Activated gamma-delta T cell (primary cell): ENCODE data around the gene MYOZ3.

Experiments
- DNase-seq: peaks from one replicate; lab custom pipeline; 2025; lab: John Stamatoyannopoulos, UW

The MYOZ3 gene

DNA sequence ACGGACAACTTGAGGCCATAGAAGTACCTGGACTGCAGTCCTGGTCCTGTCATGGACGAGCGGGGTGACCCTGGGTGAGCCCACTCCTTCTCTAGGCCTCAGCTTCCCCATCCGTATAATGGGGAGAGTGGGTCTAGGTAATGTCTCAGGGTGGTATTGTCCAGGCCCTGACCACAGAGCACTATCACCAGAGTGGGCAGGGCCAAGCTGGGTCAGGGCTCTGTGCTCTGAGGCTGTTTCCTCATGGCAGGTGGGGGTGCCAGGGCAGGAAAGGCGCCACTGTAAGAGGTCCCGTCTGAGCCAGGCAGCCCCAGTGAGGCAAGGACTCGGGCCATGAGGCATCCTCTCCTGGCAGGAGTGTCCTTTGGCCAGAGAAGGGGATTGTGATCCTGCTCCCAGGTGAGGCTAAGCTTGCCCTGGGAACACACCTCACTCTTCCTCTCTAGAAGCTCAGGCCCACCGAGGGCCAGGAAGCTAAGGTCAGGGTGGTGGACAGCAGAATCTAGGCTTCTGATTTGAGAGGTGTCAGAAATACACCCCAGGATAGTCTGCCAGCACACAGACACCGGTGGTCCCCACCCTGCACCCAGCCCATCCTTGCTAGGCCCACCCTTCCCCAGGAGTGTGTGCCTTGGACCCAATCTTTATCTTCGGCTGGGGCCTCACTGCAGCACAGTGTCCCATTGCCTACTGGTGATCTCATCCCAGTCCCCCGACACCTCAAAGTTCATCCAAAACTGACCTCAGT, 1.5 kb upstream of the MYOZ3 start:
- no peak for DNase-seq

DNA sequence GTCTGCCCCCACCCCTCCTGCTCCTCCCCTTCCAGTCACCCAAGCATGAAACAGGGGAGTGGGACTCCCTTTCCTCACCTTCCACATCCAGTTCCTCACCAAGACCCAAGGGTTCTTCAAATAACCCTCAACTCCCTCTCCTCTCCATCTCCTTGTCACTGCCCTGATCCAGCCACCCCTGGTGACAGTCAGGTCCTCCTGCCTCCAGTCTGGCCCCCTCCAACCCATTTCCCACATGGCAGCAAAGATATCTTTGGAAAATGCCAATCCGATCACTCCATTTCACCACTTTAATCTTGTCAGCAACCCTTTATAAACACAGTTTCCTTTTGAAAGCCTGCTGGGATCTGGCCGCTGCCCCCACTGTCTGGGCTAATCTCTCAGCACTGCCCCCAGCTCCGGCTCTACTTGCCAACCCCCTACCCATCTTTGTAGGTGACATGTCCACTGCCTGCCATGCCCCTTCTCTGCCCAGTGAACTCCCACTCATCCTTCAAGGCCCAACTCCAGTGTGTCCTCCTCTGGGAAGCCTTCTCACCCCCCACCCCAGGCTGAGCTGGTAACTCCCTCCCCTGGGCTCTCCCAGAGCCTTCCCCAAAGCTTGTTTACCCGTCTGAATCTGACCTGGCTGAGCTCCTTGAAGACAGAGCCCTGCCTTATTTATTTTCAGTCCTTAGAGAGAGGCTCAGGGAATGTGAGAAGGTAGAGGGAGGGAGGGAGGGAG, 781 bp upstream of the MYOZ3 start:
- DNase-seq = no peak

DNA sequence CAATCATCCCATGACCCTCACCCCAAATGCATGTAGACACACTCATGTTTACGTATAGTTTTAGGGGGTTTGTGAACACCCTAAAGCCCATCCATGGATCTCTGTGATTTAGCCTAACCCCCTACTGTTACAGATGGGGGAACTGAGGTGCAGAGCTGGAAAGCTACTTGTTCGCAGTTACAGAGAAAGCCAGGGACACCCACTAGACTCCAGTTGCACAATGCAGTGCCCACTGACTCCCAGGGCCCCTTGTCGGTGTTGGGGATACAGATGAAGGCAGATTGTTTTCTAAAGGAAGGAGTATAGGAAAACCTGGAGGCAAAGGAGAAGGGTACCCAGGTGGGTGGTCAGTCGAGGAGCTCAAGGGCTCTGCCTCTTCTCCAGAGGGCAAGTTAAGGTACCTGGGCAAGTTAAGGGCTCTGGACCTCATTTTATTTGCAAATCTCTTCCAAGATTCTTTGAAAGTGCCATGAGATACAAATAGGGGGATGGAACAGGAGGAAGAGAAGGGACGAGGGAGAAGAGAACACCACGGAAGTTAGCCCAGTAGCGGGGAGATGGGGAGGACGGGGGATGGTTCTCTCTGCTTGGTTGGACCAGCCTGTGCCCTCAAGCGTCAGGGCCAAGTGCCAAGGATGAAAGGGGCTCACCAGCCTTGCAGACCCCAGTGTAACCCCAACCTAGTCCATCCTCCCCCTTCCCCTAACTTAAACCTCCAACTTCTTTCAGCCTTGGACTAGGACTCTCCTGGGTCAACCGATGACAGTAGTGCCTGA, 958 bp downstream of the MYOZ3 start:
- DNase-seq = no peak

DNA sequence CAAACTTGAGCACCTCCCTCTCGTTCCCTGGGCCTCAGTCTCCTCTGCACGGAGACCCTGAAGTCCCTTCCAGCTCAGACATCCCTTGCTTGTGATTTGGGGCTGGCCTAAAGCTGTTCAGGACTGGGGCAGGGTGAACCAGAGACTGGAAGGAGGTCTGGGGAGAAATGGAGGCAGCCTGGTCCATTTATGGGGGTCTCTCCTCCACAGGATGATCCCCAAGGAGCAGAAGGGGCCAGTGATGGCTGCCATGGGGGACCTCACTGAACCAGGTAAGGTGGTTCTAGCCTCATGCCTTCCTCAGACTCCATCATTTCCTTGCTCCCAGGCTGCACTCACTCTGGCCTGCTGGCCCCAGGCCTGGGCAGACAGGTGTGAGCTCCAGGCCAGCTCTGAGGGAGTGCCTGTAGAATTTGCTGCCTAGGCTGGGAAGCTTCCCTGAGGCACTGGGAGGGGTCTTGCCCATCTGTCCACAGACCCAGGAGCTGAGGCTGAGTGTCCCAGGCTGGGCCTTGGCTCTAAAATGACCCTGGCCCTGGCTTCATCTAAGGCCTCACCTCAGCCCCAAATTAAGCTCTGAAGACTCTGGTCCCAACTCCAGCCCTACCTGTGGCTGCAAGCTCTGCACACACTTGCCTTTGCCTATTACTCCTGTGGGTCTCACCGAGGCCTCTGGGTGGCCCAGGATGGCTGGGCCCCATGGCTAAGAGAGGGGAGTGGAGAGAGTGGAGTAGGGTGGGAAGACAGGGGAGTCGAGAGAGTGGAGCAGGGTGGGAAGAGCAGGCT, 1.9 kb downstream of the MYOZ3 start:
- DNase-seq = no peak

DNA sequence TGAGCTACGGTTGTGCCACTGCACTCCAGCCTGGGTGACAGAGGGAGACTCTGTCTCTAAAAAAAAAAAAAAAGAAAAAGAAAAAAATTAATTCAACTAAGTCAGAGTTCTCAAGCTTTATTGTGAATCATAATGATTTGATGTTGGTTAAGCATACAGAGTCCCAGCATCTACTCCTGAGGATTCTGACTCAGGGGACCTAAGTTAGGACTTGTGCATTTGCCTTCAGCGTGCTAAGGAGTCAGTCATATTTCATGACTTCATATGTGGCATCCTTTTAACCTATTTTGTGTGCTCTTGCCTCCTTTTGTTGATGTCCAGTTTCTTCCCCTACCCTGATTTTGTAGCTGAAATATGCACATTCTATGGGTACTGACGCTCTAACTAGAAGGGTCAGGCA, 2.9 kb downstream of the MYOZ3 start:
- no peak for DNase-seq

DNA sequence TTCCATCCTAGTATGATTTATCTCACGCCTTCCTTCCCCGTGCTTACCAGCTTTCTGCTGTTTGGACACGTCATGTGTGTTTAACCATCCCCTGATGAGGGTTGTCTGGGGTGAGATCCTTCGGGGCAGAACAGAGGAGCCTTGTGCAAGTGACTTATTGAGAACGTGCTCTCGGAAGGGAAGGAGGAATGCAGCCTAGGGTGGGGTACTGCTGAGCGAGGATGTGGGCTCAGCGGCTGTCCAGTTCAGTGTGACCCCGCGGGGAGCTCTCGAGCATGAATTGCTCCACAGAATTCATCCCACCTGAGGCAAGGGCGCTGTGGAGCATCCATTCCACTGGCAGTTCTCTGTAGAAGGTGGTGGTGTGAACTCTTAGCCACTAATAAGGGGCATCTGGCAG, 4.0 kb downstream of the MYOZ3 start:
- DNase-seq = no peak

DNA sequence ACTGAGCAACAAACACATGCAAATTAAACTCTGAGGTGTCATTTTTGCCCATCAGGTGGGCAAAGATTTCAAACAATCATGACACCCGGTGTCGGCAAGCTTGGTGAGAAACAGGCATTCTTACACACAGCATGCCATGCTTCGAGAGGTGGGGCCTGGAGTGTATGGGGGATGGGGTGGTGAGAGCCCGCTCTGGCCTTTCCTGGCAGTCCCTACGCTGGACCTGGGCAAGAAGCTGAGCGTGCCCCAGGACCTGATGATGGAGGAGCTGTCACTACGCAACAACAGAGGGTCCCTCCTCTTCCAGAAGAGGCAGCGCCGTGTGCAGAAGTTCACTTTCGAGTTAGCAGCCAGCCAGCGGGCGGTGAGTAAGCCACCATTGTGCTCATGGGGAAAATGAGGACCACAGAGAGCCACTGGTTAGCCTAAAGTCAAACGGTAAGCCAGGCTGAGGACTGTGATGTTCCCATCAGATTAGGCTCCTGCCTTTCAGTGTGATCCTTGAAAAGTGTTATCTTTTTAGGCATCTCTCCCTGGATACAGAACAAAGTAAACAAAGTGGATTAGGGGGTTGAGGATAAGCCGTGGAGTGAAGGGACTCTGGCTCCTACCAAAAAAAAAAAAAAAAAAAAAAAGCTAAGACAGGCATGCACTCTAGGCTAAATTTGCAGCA, 9.4 kb downstream of the MYOZ3 start:
- DNase-seq = no peak

DNA sequence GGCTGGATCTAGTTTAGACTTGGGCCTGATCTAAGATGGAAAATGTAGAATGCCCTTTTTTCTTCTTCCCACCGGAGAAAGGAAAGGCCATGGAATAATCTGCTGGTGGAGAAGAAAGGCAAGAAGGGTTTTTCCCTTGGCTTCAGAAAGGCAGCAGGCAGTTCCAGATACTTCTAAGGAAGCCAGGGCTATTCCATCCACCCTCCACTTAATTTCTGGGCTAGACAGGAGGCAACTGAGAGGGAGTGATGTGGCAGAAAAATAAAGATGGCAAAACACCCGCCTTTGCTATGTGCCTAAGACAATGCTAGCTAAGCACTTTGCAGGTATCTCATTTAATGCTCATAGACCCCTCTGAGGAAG, 9.9 kb downstream of the MYOZ3 start:
- DNase-seq = no peak

DNA sequence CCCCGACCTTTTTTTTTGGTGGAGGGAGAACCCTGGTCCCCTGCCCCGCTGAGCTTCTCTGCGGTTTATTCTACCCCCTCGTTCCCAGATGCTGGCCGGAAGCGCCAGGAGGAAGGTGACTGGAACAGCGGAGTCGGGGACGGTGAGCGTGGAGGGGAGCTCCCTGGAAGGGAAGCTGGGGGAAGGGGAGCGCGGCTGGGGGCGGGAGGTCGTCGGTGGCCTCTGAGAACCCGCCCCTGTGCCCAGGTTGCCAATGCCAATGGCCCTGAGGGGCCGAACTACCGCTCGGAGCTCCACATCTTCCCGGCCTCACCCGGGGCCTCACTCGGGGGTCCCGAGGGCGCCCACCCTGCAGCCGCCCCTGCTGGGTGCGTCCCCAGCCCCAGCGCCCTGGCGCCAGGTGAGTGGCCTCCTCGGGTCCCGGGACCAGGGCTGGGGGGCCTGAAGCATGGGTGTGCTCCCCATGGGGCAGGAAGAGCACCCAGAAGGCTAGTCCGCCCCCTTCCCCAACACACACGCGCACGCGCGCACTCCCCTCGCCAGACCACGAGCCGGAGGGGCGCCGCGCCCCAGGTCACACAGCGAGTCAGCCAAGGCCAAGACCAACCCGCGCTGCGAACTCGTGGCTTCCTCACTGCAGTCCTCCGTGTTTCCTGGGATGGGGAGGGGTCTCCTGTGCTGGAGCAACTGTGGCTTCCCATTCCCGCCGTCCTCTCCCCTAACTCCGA, 10.6 kb downstream of the MYOZ3 start:
- DNase-seq = no peak

DNA sequence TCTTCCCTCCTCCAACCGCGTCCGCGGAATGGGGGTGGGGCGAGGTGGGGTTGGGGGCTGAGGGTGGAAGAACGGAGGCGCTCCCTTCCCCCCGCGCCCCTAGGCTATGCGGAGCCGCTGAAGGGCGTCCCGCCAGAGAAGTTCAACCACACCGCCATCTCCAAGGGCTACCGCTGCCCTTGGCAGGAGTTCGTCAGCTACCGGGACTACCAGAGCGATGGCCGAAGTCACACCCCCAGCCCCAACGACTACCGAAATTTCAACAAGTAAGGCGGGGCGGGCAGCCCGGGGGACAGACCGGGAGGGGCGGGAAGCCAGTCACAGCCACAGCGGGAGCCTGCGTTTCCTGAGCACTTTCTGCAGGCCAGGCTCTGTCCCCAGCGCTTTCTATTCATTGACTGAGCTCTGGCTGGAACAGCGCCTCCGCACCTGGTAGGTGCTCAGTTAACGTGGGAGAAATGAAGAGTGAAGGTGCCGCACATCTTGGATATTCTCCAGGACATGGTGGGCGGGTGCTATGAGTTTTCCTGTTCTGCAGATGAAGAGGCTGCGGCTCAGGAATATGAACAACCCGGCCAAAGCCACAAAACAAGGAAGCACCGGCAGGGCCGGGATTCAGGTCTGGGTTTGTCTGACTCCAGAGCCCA, 11.3 kb downstream of the MYOZ3 start:
- DNase-seq = no peak

DNA sequence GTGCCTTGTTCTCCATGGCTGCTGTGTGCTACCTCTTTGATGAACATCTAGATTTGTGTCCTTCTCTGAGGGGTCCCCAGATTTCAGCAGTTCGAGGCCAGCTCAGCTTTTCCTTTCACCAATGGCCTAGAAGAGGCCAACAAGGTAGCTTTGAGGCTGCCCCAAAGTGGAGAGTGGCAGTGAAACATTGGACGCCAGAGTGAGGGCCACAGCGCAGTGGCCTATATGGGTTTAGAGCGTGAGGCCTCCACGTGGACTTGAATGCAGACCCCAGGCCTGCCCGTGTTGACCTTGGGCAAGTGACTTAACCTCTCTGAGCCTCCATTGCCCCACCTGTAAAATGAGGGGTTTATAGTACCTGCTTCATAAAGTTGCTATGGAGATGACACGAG, 11.8 kb downstream of the MYOZ3 start:
- DNase-seq = no peak

DNA sequence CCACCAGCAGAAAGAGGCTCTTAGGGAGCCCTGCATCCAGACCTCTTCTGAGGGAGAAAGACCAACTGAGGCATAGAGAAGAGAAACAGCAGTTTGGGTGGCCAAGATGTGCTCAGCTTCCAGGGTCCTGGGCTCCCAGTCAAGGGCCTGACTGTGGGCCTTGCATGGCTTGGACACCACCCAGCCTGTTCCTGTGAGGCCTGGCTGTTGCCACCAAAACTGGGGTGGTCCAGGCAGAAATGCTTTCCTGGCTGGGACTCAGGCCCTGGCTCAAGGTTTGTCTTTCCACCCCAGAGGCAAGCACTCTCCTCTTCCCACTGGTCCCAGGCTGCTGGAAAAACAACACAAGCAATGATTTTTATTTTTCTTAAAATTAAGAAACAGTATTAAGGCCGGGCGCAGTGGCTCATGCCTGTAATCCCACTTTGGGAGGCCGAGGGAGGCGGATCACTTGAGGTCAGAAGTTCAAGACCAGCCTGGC, 13.3 kb downstream of the MYOZ3 start:
- DNase-seq = no peak

DNA sequence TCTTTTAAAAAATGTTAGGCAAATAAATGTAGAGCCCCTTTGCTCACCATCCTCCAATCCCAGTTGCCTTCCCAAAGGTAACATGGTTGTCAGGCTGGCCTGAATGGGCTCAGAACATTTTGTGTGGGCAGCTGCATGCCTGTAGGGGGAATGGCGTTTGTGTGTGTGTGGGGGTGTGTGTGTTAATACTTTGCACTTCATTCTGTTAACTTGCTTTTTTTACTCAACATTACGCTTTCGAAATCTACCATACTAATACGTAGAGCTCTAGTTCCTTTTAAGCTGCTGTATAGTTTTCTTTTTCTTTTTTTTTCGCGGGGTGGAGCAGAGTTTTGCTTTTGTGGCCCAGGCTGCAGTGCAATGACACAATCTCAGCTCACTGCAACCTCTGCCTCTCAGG, 14.0 kb downstream of the MYOZ3 start:
- no peak for DNase-seq

DNA sequence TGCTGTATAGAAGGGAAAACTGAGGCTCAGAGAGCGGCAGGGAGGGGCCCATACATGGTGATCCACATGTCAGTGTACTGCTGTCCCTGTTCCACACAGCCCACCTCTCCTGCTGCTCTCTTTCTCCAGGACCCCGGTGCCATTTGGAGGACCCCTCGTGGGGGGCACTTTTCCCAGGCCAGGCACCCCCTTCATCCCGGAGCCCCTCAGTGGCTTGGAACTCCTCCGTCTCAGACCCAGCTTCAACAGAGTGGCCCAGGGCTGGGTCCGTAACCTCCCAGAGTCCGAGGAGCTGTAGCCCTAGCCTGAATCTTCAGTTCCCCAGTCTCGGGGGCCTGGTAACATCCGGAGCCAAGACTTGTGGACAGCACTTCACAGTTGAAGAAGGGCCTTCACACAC, 15.5 kb downstream of the MYOZ3 start:
- DNase-seq = no peak

DNA sequence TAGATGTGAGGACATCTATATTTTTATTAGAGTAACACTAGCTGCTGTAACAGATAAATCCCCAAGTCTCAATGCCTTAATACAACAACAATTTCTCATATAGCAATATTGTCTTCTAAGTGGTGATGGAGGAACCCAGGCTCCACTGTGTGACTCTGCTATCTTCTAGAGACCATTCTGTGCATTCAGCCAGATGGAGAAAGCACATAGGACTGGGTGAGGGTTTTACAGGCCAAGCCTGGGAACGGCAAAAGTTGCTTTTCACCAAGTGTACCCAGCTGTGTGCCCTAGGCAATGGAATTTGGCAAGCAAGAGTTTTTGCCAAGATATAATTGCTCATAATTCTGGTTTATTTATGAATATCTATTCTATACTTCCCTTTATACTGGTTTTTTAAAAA, 28.1 kb downstream of the MYOZ3 start:
- no peak for DNase-seq

DNA sequence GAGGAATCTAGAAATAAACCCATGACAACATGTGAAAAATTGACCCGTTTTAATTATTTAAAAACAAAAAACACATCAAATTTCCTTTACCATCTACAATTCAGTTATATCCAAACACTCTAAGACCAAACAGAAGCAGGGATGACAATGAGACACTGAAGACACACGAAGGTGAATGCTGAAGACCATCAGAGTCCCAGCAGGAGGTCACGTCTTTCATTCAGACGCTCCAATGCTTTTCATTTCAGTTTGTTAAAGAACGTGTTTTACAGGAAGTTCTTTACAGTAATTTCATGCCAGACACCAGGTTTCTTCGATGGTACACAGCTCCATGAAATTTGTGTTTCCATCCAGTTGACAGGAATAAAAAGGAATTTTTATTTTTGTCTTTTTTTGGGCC, 29.7 kb downstream of the MYOZ3 start:
- DNase-seq = no peak

DNA sequence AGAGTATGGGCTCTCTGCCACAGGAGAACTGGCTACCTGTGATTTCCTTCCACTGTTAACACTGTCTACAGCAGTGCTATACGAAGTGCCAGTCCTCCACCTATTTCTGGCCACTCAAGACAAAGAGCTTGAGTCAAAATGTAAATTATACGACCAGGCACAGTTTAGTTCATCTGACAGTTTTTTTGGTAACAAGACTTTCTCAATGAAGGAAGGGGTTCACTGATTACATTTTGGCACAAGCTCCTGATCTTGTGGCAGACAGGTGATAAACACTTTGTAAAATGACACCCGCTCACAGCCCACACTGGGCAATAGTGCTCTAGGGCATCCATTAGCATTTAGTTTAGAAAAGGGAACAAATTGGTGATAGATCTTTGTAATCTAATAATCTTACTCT, 31.2 kb downstream of the MYOZ3 start:
- no peak for DNase-seq

DNA sequence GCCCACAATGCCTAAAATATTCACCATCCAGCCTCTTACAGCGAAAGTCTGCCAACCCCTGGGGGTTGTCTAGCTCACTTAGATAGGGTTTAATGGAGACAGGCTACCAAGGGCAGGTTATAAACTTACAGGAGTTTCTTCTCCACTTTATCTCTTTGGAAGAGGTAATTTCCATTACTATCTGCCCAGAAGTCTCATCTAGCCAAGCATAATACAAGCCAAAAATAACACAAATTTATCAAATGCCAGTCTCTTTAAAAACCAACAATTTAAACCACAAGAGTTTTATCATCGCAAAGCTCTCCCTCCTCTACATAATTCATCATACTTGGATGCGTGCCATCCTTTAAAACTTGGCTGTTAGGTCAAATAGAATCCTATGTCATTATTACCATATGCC, 33.6 kb downstream of the MYOZ3 start:
- DNase-seq = no peak

DNA sequence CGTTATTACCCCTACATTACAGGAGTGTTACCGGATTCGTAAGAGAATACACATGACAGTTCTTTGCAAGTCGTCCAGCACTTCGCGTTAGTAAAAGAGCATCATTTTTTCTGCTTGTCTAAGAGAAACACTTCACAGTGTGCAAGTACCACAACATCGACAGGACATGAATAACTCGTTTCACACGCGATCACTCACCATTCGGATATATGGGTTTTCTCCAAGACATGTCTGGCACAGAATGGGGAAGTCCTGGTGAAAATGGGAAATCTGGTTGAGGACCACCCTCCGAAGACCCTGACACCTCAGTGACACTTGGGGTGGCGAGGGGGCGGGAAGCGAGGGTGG, 39.2 kb downstream of the MYOZ3 start:
- no peak for DNase-seq

DNA sequence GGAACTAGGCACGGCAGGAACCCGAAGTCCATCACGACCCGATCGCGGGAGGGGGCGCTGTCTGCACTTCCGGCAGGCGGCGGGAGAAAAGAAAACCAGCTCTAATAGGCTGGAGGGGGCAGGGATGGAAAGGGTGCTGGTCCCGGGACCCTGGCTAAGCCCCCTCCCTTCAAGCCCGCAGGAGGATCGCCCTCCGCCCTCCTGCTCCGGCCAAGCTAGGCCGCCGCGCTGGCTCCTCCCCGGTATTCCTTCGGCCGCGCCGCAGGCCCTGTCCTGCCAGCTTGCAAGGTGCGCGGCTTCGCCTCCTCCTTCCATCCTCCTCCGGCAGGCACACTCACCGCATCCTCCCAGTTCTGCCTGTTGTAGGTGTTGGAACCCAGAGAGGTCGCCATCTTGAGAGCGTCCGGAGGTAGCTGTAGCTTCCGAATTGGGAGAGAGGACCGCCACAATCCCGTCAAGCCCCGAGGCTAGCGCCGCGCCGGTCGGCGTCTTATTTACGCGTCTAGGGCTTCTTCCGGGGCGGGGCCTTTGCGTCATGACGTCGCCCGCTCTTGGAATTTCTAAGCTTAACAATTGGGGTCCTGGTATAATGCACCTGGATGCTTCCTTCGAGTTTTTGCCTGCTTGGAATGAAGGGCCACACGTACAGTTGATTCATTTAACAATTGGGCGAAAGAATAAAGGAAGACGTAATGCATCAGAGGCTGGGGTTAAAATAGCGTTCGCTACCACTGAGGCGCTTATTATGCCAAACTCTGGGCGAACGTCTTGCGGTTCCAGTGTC, 39.7 kb downstream of the MYOZ3 start, which contains the start of gene RBM22:
RBM22 (minus strand) TSS at position 469 of the 784 bp plus-strand sequence; CDS start at position 392, 77 bp downstream.
- DNase-seq = peak; percentile 84
